SK-N-DZ (cell line): ENCODE results near the gene FZD4.
A peak's percentile ranks its signal among the peaks of the same experiment; 100 is the strongest.

Experiments
- DNase-seq: peaks from one replicate; pipeline ENCODE4 v3.0.0-alpha.2; 2015; ENCODE audit warnings: low spot score

Gene FZD4

DNA sequence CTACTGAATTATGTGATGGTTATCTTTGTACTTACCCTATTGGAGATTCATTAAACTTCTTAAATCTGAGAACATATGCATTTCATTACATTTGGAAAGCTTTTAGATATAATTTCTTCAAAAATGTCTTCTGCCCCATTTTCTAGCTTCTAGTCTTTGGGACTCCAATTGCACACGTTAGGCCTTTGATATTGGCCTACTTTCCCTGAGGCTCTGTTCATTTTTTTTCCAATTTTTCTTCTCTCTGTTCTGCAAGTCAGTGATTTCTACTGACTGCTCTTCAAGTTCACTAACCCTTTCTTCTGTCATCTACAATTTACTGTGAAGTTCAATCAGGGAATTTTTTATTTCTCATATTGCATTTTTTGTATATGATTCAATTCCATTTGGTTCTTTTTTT, 43.0 kb downstream of the FZD4 start:
- no peak for DNase-seq

DNA sequence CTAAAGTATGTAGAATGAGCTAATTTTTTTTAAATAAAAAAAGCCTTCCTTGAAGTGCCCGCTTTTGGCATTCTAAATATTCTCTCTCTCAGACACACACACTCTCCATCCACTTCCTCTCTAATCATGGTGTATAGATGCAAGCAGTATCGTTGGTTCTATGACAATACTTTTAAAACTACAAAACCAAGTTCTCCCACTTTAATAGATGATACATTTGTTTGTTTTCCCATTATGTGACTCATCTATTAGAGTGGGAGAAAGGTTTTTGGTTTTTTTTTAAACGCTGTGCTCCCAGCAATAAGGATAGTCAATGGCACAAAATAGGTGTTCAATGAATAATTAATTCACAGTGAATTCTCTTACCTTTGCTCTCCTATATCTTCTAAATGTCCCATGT, 44.6 kb downstream of the FZD4 start:
- DNase-seq, result no peak

DNA sequence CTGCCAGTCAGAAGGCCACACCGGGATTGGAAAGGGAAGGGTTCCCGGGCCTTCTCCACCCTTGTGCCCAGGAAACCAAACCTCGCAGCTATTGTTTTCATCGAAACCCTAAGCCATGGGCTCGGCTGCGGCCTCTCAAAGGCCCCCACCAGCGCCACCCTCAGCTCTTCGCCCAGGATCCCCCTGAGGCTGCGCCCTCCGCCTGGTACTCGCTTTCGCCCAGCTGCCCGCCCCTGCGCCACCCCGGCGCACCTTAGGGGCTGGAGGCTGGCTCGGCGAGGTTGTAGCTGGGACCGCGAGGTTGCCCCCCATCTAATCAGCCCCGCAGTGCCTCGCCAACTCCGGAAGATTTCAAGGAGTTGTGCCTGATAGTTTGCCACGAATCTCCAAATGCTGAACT, 49.0 kb downstream of the FZD4 start:
- DNase-seq, result no peak

DNA sequence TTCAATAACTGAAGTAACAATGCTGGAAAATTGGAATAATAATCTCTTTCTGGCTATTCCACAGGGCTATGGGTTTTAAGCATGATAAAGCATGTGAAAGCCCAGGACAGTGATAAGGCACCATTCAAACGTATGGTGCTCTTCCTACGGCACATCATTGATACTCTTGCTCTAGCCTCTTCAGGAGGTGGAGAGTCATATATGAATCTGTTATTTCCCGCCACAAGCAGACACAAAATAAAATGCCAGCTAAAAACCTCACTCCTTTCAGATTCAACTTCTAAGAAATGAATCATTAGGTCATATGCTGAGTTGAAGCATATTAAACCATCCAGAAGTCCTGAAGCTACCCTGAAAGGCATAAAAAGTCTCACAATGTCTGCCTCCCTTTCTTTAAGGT, 49.9 kb downstream of the FZD4 start:
- no peak for DNase-seq

DNA sequence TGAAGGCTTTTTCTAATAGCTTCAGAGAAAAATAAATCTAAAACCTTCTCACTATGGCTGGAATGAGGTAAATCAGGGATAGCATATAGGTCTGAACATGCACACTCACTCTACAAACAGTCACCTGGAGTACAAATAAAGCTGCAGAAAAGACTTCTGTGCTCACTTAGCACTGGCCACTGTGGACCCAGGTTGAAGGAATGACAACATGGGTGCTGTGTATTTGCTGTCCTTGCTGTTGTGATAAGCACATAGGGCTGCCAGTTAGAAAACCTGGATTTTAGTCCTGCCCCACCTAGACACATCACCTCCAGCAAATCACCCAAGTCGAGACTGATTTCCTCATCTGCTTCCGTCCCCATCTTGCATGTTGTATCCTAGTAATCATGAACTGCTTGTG, 51.2 kb downstream of the FZD4 start:
- no peak for DNase-seq

DNA sequence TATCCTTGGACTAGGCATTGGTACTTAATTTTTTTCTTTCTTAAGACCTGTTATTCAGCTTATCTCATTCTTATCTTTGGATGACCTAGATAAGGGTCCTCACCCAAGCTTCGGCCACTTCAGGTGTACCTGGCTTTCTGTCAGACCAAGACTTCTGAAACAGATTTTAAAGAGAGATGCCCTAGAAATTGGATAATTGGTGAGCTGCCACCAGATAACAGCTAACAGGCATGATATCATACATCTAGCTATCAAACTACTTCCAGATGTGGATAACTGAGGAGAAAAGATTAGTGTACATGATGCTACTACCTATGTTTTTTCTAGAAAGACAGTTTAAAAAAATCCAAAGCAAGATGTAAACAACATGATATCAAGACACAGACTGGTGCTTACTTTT, 52.9 kb downstream of the FZD4 start:
- peak; percentile 70 for DNase-seq

DNA sequence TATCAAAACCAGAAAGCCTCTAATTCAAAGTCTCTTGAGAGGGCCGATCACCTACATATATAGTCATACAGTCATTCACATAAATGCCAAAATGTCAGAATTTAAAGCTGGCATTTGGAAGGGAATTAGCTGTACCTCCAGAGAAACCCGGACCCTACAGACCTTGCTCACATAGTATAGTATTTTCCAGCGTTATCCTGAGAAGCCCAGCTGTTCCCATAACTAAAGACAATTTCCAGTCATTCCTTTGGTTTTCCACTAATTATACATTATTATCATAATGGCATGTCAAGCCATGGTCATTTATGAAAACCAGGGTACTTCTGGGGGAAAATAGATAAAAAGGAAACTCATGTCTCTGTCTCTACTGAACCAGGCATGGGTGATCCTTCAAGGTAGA, 53.6 kb downstream of the FZD4 start:
- DNase-seq, result no peak

DNA sequence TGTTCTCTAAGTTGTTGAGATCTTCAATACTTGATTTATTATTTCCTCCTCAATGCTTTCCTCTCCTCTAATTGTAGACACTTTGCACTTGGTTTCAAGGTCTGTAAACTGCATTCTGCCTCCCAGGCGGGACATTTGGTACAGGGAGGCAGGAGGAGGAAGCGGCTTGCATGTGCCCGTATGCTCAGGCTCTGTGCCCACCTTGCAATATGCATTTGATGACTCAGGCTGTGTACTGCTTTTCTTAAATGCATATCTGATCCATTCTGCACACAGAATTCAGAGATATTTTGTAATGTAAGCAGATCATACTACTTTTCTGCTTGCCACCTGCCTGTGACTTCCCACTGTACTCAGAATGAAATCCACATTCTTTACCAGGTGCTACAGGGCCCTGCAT, 55.0 kb downstream of the FZD4 start:
- no peak for DNase-seq

DNA sequence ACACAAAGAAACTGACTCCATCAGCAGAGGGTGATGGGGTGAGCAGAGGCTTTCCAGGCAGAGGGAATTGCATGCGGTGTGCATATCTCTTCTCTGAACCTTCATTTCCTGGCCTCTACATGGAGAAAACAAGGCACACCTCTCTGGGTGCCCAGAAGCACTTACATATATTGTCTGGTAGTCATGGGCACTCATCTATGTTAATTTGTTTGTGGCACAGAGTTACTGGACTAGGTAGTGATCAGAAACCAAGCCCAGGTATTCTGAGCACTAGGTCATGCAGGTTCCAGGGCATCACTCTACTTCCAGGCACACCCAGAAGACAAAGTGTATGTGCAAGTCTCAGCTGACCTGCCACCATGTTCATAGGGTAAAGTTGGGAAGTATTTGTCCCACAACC, 56.5 kb downstream of the FZD4 start:
- DNase-seq, result no peak

DNA sequence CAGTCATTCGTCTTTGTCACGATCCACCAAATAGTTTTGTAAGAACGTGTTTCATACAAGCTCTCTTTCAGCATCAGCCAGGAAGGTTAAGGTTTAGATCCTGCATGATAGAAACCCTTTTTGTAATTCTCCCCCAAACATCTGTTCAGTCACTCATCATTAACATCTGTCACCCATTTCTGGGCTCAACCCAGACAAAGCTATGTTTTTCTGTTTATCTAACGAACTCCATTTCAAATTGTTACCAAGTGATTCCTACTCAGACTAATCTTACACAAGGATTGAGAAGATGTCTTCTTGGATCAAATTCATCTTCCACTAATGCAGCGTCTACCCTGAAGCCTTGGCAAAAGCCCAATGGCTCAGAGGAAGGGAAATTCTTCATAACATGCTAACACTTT, 58.8 kb downstream of the FZD4 start:
- no peak for DNase-seq
